Measurements from ENCODE around the gene LRP3.

LRP3 gene

DNA sequence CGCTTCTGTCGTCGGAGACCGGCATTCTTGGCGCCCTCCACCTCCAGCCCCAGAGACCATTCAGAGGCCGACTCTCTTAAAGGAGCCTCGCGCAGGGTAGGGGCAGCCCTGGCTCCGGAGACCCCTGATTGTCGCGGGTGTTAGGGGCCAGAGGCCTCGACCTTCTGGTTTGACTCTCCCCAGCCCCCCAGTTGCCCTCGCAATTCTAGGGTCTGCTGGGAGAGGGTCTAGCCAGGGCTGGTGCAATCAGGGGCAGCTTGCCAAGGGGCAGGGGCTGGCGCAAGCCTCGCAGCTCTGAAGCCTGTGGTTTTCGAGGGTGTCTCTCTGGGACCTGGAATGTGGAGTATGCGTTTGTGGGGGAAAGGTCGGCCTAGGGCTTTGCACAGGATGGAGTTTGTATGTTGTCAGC, 33.1 kb downstream of the LRP3 start:
- H3K4me3 ChIP-seq (ENCODE audit: low read length), result no peak overlapping the region

DNA sequence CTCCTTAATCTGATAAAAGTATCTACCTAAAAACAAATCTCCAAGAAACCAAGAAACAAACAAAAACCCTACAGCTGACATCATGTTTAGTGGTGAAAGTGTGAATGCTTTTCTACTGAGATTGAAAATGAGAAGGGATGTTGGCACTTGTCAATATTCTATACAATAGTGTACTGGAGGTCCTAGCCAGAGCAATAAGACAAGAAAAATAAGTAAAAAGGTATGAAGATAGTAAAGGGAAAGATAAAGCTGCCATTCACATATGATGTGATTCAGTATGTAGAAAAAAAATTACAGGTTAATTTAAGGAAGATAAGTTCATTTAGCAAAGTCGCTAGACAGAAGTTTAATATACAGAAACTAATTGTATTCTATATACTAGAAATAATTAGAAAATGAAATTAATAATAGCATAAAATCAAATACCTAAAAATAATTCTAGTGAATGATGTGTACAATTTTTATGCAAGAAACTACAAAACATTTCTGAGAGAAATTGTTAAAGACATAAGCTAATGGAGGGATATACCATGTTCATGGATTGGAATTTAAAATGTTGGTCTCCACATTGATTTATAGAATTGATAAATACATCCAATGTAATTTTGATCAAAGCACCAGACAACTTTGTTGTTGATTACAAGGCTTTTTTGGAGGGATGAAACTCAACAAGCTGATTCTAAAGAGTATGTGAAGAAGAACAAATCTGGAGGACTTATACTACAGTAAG, 33.9 kb downstream of the LRP3 start:
- TF ChIP-seq ZNF274 (IDR thresholded peaks at IDR 0.05; ENCODE audit: low read depth, low read length), result no peak
- H3K4me3 ChIP-seq (ENCODE audit: low read length), result no peak overlapping the region

More for the DNA sequence above, 33.1 kb downstream of the LRP3 start:
- no peak for TF ChIP-seq ZNF274 (IDR thresholded peaks at IDR 0.05; ENCODE audit: low read depth, low read length)

DNA sequence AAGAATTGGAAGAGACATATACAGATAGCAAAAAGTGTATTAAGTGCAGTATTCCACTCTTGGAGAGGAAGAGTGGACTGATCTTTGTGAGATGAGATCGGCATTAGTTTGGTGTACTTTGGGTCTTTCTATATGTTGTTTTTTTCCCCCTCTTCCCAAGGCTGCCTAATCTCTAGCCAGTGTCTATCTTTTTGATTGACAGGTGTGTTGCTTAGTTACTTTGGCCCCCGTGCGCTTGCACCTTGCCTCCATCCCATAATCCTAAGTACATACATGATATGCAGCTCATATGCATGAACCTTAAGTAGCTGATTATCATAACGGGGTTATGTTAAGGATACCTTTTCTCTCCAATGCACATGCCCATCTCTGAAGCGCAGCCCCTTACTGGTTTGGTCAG, 35.8 kb downstream of the LRP3 start:
- TF ChIP-seq ZNF274 (IDR thresholded peaks at IDR 0.05; ENCODE audit: low read depth, low read length), result no peak
- no peak overlapping the region for H3K4me3 ChIP-seq (ENCODE audit: low read length)

DNA sequence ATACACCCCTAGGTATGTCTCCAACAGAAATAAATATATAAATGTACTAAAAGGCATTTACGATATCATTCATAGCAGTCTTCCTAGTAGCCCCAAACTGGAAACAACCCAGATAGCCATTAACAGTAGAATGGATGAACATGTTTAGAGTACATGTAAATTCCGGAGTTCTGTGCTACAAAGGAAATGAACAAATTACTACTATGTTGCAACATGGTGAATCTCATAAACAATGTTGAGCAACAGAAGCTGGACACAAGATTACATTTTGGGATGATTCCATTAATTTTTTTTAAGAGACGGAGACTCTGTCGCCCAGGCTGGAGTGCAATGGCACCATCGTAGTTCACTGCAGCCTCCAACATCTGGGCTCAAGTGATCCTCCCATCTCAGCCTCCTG, 37.4 kb downstream of the LRP3 start:
- TF ChIP-seq ZNF274 (IDR thresholded peaks at IDR 0.05; ENCODE audit: low read depth, low read length), result no peak
- no peak overlapping the region for H3K4me3 ChIP-seq (ENCODE audit: low read length)

DNA sequence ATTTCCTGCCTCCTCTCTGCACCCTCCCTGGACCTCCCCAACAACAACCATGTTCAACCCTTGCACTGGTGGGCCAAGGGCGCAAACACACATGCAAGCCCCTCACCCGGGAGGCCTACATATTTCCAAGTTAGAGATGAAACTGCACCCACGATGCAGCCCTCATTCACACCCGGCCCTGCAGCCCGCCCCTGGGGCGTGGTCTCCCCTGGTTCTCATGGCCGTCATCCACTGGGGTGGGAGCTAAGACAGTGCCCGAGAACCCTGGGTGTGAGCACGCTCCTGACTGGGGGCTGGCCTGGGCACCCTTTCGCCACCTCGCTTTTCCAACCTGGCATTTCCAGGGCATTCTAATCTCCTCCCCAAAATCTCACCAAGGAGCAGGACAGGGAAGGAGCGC, 38.5 kb downstream of the LRP3 start:
- TF ChIP-seq ZNF274 (IDR thresholded peaks at IDR 0.05; ENCODE audit: low read depth, low read length), result no peak
- H3K4me3 ChIP-seq (ENCODE audit: low read length), result no peak overlapping the region

DNA sequence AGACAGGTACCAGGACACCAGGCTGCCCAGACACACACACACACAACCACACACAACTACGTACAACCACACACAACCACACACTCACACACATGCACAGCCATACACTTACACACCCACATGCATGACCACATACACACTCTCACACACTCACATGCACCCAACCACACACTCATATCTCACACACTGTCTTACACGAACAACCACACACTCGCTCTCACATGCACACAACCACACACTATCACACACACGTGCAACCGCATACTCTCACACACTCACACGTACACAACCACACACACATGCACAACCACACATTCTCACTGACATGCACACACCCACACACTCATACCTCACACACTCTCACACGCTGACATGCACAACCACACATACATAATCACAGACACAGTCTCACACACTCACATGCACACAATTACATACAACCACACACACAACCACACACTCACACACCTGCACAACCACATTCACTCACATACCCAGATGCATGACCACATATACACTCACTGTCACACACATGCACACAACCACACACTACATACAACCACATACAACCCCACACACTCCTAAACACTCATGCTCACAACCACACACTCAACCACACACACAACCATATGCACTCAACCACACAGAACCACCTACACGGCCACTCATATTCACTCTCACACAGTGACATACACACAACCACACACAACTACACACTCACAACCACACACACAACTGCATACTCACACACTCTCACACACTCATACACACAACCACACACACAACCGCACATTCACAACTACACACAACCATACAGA, 39.1 kb downstream of the LRP3 start:
- H3K4me3 ChIP-seq (ENCODE audit: low read length), result no peak overlapping the region
- TF ChIP-seq ZNF274 (IDR thresholded peaks at IDR 0.05; ENCODE audit: low read depth, low read length), result no peak

DNA sequence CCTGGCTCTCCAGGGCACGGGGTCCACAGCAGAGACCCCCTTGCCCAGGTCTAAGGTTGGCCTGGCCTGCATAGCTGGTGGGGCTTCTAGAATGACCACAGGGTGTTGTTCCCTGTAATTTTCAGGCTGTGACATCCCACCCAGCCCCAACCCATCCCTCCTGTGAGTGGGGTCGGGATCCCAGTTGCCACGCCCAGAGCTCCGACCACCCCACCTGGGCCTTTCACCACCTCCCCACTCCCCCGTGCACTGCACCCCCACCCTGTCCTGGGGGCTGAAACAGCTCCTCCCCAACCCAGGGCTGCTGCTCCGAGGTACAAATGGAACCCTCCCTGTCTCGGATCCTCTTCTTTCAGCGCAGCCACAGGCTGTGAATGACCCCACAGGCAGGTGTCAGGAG, 40.0 kb downstream of the LRP3 start:
- no peak overlapping the region for H3K4me3 ChIP-seq (ENCODE audit: low read length)
- TF ChIP-seq ZNF274 (IDR thresholded peaks at IDR 0.05; ENCODE audit: low read depth, low read length), result no peak

DNA sequence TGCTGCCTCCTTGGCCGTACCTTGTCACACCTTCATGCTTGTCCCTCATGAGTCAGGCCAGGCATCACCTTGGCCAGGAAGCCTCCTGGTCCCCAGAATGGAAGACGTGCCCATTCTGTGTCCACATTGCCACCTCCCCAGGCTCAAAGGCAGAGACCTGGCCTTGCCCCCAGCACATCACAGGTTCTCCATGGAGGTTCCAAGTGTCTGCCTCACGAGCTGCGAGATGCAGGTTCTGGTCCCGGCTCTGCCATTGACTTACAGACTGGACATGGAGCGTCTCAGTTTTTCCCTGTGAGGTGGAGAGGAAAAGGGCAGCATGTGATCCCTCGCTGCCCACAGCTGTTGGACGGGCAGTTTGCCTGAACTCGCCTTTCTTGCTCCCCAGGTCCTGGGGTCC, 40.6 kb downstream of the LRP3 start:
- H3K4me3 ChIP-seq (ENCODE audit: low read length), result no peak overlapping the region

DNA sequence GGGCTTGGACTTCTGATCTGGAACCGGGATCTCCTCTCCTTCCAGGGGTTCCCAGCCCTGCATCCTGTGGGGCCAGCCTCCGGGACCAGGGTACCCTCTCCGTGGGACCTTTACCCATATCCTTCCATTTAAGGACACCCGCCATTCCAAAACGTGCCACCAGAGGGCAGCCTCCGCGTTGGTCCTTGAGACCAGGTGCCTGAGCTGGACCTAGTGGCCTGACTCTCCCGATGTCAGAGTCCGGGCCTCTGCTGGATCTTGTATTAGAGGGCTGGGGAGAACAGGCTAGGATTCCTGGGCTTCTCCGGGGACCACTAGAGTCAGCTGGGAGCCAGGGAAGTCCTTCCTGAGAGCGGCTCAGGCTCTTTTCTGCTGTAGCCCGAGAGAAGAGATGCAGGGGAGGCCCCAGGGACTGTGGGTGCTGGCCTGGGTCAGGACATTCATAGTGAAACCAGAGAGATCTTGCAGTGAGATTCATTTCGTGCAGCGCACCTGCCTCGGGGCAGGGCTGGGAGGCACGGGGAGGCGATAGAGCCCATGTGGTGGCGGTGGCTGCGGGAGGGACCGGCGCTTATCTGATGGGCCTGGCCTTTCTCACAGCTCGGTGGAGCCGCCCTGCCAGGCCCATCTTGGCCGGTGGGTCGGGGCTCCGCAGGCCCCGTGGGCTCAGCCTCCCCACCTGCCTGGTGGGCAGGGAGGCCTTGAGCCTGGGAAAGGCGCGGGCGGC, 41.3 kb downstream of the LRP3 start:
- no peak overlapping the region for H3K4me3 ChIP-seq (ENCODE audit: low read length)
- no peak for TF ChIP-seq ZNF274 (IDR thresholded peaks at IDR 0.05; ENCODE audit: low read depth, low read length)

More for the DNA sequence above, 40.6 kb downstream of the LRP3 start:
- no peak for TF ChIP-seq ZNF274 (IDR thresholded peaks at IDR 0.05; ENCODE audit: low read depth, low read length)

DNA sequence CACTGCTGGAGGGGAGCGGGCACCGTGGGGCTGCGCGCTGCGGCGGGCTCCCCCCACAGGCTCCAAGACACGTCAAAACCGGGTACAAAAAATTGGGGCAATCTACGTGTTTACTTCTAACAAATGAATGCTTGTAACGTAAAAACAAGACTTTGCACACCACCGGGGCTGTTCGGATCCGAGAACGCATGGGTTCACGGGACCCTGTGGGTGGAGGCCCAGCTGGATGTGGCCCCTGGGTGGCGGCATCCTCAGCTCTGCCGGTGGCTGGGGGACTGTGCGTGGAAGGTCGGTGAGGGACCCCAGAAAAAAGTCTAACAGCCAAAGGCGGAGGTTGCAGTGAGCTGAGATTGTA, 41.8 kb downstream of the LRP3 start:
- TF ChIP-seq ZNF274 (IDR thresholded peaks at IDR 0.05; ENCODE audit: low read depth, low read length), result no peak
- no peak overlapping the region for H3K4me3 ChIP-seq (ENCODE audit: low read length)

DNA sequence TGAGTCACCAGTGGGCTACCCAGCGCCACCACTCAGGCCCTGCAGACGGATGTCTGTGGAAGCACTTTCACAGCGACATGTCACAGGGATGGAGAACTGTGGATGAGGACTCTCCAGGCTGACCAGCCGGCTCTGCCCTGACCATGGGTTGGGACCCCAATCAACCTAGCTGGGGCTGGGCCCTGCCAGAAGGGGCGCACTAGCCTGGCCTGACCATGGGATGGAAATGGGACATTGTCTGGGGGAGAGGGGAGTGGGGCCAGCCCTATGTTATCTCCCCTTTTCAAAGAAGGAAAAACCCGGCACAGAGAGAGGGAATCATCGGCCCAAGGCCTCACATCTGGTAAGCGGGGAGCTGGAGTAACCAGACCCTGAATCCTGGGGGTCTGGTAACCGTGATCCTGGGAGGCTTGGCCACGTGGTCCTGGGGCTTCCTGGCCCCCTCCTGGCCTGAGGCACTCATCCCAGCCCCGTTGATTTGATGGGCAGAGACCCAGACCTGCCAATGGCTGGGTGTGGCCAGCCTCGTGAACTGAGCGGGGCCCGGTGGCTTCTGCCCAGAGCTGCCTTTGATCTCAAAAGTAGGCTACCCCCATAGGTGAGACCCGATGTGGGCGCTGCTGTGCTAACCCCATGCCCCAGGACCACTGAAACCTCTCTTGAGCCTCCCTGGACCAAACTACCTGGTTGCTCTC, 42.7 kb downstream of the LRP3 start:
- no peak overlapping the region for H3K4me3 ChIP-seq (ENCODE audit: low read length)
- TF ChIP-seq ZNF274 (IDR thresholded peaks at IDR 0.05; ENCODE audit: low read depth, low read length), result no peak

DNA sequence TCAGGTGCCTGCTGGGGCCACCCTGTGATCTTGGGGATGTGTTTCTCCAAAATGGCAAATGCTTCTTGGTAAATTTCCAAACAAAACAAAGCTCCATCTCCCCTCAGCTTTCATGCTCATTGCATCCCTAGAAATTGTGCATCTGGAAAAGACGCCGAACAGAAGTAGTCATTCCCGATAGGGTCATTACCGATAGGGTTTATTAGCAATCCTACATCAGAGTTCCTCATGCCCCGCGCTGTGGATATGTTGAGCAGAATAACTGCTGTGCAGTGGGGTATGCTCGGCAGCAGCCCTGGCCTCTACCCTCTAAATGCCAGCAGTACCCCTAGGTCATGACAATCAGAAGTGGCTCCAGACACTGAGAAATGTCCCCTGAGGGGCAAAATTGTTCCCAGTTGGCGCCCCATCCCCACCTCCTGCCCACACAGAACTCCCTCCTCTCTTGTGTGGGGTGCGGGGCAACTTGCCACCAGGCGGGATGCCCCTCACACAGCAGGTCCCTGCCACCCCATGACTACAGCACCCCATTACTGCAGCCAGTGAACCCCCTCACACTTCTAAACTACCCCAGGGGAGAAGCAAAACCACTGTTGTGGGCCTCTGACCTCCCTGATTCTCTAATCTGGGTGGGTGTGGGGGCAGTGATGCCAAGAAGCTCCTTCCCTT, 44.5 kb downstream of the LRP3 start:
- no peak overlapping the region for H3K4me3 ChIP-seq (ENCODE audit: low read length)

DNA sequence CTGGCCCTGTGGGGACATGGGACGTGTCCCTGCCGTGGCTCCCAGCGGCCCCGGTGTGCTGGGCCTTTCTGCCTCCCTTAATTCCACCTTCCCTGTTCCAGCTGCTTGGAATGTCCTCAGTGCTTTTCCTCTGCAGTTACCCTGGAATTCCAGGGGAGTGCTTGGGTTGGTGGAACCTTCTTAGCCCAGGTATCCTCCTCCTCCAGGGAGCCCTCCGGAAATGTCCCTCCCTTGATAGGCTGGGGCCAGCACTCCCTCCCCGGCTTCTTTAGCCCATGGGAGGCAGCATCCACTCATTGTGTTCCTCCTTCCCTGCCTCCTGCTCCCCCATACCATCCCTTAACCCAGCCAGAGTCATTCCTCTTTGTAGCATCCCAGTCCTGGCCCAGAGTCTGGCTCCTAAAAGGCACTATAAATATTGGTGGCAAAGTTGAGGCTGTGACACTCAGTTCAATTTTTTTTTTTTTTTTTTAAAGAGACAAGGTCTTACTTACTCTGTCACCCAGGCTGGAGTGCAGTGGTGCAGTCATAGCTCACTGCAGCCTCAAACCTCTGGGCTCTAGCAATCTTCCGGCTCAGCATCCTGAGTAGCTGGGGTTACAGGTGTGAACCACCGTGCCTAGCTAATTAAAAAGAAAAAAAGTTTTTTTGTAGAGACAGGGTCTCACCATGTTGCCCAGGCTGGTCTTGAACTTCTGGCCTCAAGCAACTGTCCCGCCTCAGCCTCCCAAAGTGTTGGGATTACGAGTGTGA, 45.3 kb downstream of the LRP3 start:
- no peak for TF ChIP-seq ZNF274 (IDR thresholded peaks at IDR 0.05; ENCODE audit: low read depth, low read length)
- H3K4me3 ChIP-seq (ENCODE audit: low read length), result no peak overlapping the region

More for the DNA sequence above, 44.5 kb downstream of the LRP3 start:
- no peak for TF ChIP-seq ZNF274 (IDR thresholded peaks at IDR 0.05; ENCODE audit: low read depth, low read length)
